Measurements from ENCODE around the gene DDAH1. TPM values are rescaled to one million over a fixed set of nuclear protein-coding genes. Genes with fewer than 3 reads are reported as not detected.

Gene DDAH1
- total RNA-seq, 1 experiment from 2014 or later: 87.9 TPM

DNA sequence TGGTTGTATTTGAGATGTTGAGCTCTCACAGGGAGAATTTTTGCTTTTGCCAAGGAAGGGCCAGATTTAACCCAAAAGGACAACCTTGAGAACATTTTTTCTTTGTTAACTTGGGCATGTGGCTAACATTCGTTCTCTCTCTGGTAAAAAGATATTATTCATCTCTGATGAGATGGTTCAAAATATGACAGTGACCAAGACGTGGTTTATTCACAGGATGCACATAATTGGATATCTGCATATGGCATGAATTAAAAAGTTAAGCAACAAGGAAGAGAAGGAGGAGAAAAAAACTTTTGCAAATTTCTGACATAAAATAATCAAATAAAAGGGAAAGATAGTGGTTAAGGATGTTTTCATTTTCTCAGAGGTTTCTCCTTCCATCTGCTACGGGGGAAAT is 145.5 kb downstream of the DDAH1 start:
- Mint-ChIP-seq H3K27ac (ENCODE audit: unreplicated experiment) (no peak overlapping the region), H3K4me1 (ENCODE audit: low read depth, unreplicated experiment) (peaks cover 19% of the 10 kb centered on the region), H3K27me3 (ENCODE audit: insufficient read depth, unreplicated experiment) (no peaks in the 10 kb centered on the region), H3K9me3 (ENCODE audit: unreplicated experiment) (no peaks in the 10 kb centered on the region), H3K4me3 (ENCODE audit: unreplicated experiment) (no peak overlapping the region), H3K36me3 (ENCODE audit: insufficient read depth, unreplicated experiment) (peaks cover 7% of the 10 kb centered on the region)
- no peaks in the 10 kb centered on the region for H3K27me3 ChIP-seq (replicated peaks; ENCODE audit: control insufficient read depth, insufficient read depth, low read length)
- H3K4me3 ChIP-seq (ENCODE audit: low read depth, low read length): no peak overlapping the region
- no peak for TF ChIP-seq CTCF (IDR thresholded peaks at IDR 0.05; ENCODE audit: insufficient read depth in 1 of 2, low read depth in 1 of 2, low read length in 1 of 2, severe bottlenecking in 1 of 2, unreplicated experiment in 1 of 2)
- POLR2A ChIA-PET: no interaction called here
- no TSS peak for BruUV-seq (replicated peaks)
- CTCF ChIA-PET: no interaction called here
- intact Hi-C loops (cut with micrococcal nuclease; ENCODE audit: unreplicated experiment): no loop called here
- peaks cover 23% of the 10 kb centered on the region for H3K4me1 ChIP-seq
- no peaks in the 10 kb centered on the region for H3K36me3 ChIP-seq (ENCODE audit: control insufficient read depth, insufficient read depth, low read length)
- H3K9me3 ChIP-seq: no peaks in the 10 kb centered on the region
- no peak for DNase-seq

- no peak for TF ChIP-seq CTCF (IDR thresholded peaks at IDR 0.05; ENCODE audit: insufficient read depth in 1 of 2, low read depth in 1 of 2, low read length in 1 of 2, severe bottlenecking in 1 of 2, unreplicated experiment in 1 of 2)
- BruUV-seq (replicated peaks): no TSS peak
- Histone ChIP-seq H3K27me3 (replicated peaks; ENCODE audit: control insufficient read depth, insufficient read depth, low read length) (no peaks in the 10 kb centered on the region), H3K9me3 (no peaks in the 10 kb centered on the region), H3K4me3 (ENCODE audit: low read depth, low read length) (no peak overlapping the region), H3K4me1 (peaks cover 23% of the 10 kb centered on the region), H3K36me3 (ENCODE audit: control insufficient read depth, insufficient read depth, low read length) (no peaks in the 10 kb centered on the region)
- peaks cover 5% of the 10 kb centered on the region for H3K36me3 Mint-ChIP-seq (ENCODE audit: insufficient read depth, unreplicated experiment)
- peaks cover 19% of the 10 kb centered on the region for H3K4me1 Mint-ChIP-seq (ENCODE audit: low read depth, unreplicated experiment)
- no peak overlapping the region for H3K27ac Mint-ChIP-seq (ENCODE audit: unreplicated experiment)
- no peak overlapping the region for H3K4me3 Mint-ChIP-seq (ENCODE audit: unreplicated experiment)
- ChIA-PET CTCF (no interaction called here), POLR2A (no interaction called here)
- no peaks in the 10 kb centered on the region for H3K9me3 Mint-ChIP-seq (ENCODE audit: unreplicated experiment)
- DNase-seq: no peak
- intact Hi-C loops (cut with micrococcal nuclease; ENCODE audit: unreplicated experiment): no loop called here
- H3K27me3 Mint-ChIP-seq (ENCODE audit: insufficient read depth, unreplicated experiment): no peaks in the 10 kb centered on the region
These were observed 146.7 kb downstream of the DDAH1 start for GRCh38 chr1:85318217-85318616.

GRCh38 chr1:85317560-85317959 is 147.4 kb downstream of the DDAH1 start:
- Histone ChIP-seq H3K4me1 (peaks cover 23% of the 10 kb centered on the region), H3K27me3 (replicated peaks; ENCODE audit: control insufficient read depth, insufficient read depth, low read length) (no peaks in the 10 kb centered on the region)

More at GRCh38 chr1:85317560-85317959, 147.4 kb downstream of the DDAH1 start:
- POLR2A ChIA-PET: no interaction called here
- H3K9me3 Mint-ChIP-seq (ENCODE audit: unreplicated experiment): no peaks in the 10 kb centered on the region
- H3K27me3 Mint-ChIP-seq (ENCODE audit: insufficient read depth, unreplicated experiment): no peaks in the 10 kb centered on the region
- Histone ChIP-seq H3K4me3 (ENCODE audit: low read depth, low read length) (no peak overlapping the region), H3K9me3 (no peaks in the 10 kb centered on the region), H3K36me3 (ENCODE audit: control insufficient read depth, insufficient read depth, low read length) (no peaks in the 10 kb centered on the region)
- intact Hi-C loops (cut with micrococcal nuclease; ENCODE audit: unreplicated experiment): no loop called here
- TF ChIP-seq CTCF (IDR thresholded peaks at IDR 0.05; ENCODE audit: insufficient read depth in 1 of 2, low read depth in 1 of 2, low read length in 1 of 2, severe bottlenecking in 1 of 2, unreplicated experiment in 1 of 2): no peak
- peaks cover 5% of the 10 kb centered on the region for H3K36me3 Mint-ChIP-seq (ENCODE audit: insufficient read depth, unreplicated experiment)
- no peak overlapping the region for H3K4me3 Mint-ChIP-seq (ENCODE audit: unreplicated experiment)
- peaks cover 19% of the 10 kb centered on the region for H3K4me1 Mint-ChIP-seq (ENCODE audit: low read depth, unreplicated experiment)
- DNase-seq: no peak
- no TSS peak for BruUV-seq (replicated peaks)
- CTCF ChIA-PET: no interaction called here
- no peak overlapping the region for H3K27ac Mint-ChIP-seq (ENCODE audit: unreplicated experiment)

Data from Caco-2 (cell line).